Measurements from ENCODE around the gene CORIN.
"Not testable (repeated sequence)": the region's sequence is repeated elsewhere in the genome, so short reads cannot be mapped to it uniquely, and the experiment has no call there.

Gene CORIN

GRCh38 chr4:47831026-47831679 is 6.7 kb downstream of the CORIN start:
- peak; percentile 50 to 69 for DNase-seq

- no peak for DNase-seq
Measured at GRCh38 chr4:47830265-47831025, 7.4 kb downstream of the CORIN start.

- DNase-seq = no peak
Measured at GRCh38 chr4:47829438-47829837, 8.4 kb downstream of the CORIN start.

GRCh38 chr4:47827343-47828047 is 10.4 kb downstream of the CORIN start:
- no peak for DNase-seq

GRCh38 chr4:47824840-47825239 is 13.0 kb downstream of the CORIN start:
- peak; percentile 10 to 30 for DNase-seq

GRCh38 chr4:47819178-47819577 is 18.7 kb downstream of the CORIN start:
- no peak for DNase-seq

GRCh38 chr4:47817275-47817674 is 20.6 kb downstream of the CORIN start:
- no peak for DNase-seq

GRCh38 chr4:47816748-47817147 is 21.1 kb downstream of the CORIN start:
- DNase-seq = no peak

GRCh38 chr4:47814618-47815295 is 23.1 kb downstream of the CORIN start:
- no peak for DNase-seq

GRCh38 chr4:47809654-47810203 is 28.1 kb downstream of the CORIN start:
- DNase-seq = no peak

- no peak for DNase-seq
Measured at GRCh38 chr4:47804598-47804997, 33.3 kb downstream of the CORIN start.

- no peak for DNase-seq
Measured at GRCh38 chr4:47801481-47802002, 36.3 kb downstream of the CORIN start.

- DNase-seq = no peak
Measured at GRCh38 chr4:47798165-47798564, 39.7 kb downstream of the CORIN start.

GRCh38 chr4:47791965-47792364 is 45.9 kb downstream of the CORIN start:
- DNase-seq = no peak

- no peak for DNase-seq
Measured at GRCh38 chr4:47790105-47790504, 47.8 kb downstream of the CORIN start.

- no peak for DNase-seq
Measured at GRCh38 chr4:47788126-47788525, 49.7 kb downstream of the CORIN start.

GRCh38 chr4:47786958-47787370 is 50.9 kb downstream of the CORIN start:
- DNase-seq = no peak

GRCh38 chr4:47785153-47785552 is 52.7 kb downstream of the CORIN start:
- no peak for DNase-seq

GRCh38 chr4:47784222-47784621 is 53.6 kb downstream of the CORIN start:
- no peak for DNase-seq

- DNase-seq = no peak
Measured at GRCh38 chr4:47776353-47776752, 61.5 kb downstream of the CORIN start.

GRCh38 chr4:47774079-47774478 is 63.8 kb downstream of the CORIN start:
- peak in 1 of 2 experiments; percentile 9 for DNase-seq

- DNase-seq = no peak
Measured at GRCh38 chr4:47771020-47771419, 66.8 kb downstream of the CORIN start.

GRCh38 chr4:47767956-47768355 is 69.9 kb downstream of the CORIN start:
- not testable (repeated sequence) for DNase-seq

All from NCI-H526 (cell line).